ENCODE results near the gene SRRM4.
"Not testable (repeated sequence)": the region's sequence is repeated elsewhere in the genome, so short reads cannot be mapped to it uniquely, and the experiment has no call there.

SRRM4 gene

GRCh38 chr12:119088685-119089379 is 107.5 kb downstream of the SRRM4 start:
- H3K27me3 ChIP-seq (replicated peaks; ENCODE audit: control insufficient read depth, insufficient read depth, low read length, poor library complexity, severe bottlenecking), result no peaks in the 10 kb centered on the region
- H3K4me1 ChIP-seq (ENCODE audit: control insufficient read depth, insufficient read depth, low read length, poor library complexity, severe bottlenecking), result no peaks in the 10 kb centered on the region
- H3K4me3 ChIP-seq (ENCODE audit: insufficient read depth, low read depth, low read length, poor library complexity, severe bottlenecking), result no peak overlapping the region
- no peak for DNase-seq
- H3K27ac ChIP-seq (ENCODE audit: insufficient read depth, low read length, poor library complexity, severe bottlenecking), result no peak overlapping the region
- H3K36me3 ChIP-seq (ENCODE audit: control insufficient read depth, insufficient read depth, low read length), result no peaks in the 10 kb centered on the region
- no peaks in the 10 kb centered on the region for H3K9me3 ChIP-seq (ENCODE audit: control insufficient read depth, low read length)

GRCh38 chr12:119089380-119090013 is 108.2 kb downstream of the SRRM4 start:
- Histone ChIP-seq H3K27ac (ENCODE audit: insufficient read depth, low read length, poor library complexity, severe bottlenecking) (no peak overlapping the region), H3K4me3 (ENCODE audit: insufficient read depth, low read depth, low read length, poor library complexity, severe bottlenecking) (no peak overlapping the region), H3K4me1 (ENCODE audit: control insufficient read depth, insufficient read depth, low read length, poor library complexity, severe bottlenecking) (no peaks in the 10 kb centered on the region), H3K27me3 (replicated peaks; ENCODE audit: control insufficient read depth, insufficient read depth, low read length, poor library complexity, severe bottlenecking) (no peaks in the 10 kb centered on the region), H3K9me3 (ENCODE audit: control insufficient read depth, low read length) (no peaks in the 10 kb centered on the region), H3K36me3 (ENCODE audit: control insufficient read depth, insufficient read depth, low read length) (no peaks in the 10 kb centered on the region)
- no peak for DNase-seq

GRCh38 chr12:119090276-119090675 is 108.9 kb downstream of the SRRM4 start:
- no peaks in the 10 kb centered on the region for H3K9me3 ChIP-seq (ENCODE audit: control insufficient read depth, low read length)
- H3K4me3 ChIP-seq (ENCODE audit: insufficient read depth, low read depth, low read length, poor library complexity, severe bottlenecking), result no peak overlapping the region
- DNase-seq, result no peak
- H3K4me1 ChIP-seq (ENCODE audit: control insufficient read depth, insufficient read depth, low read length, poor library complexity, severe bottlenecking), result no peaks in the 10 kb centered on the region
- no peaks in the 10 kb centered on the region for H3K27me3 ChIP-seq (replicated peaks; ENCODE audit: control insufficient read depth, insufficient read depth, low read length, poor library complexity, severe bottlenecking)
- no peaks in the 10 kb centered on the region for H3K36me3 ChIP-seq (ENCODE audit: control insufficient read depth, insufficient read depth, low read length)
- H3K27ac ChIP-seq (ENCODE audit: insufficient read depth, low read length, poor library complexity, severe bottlenecking), result no peak overlapping the region

- Histone ChIP-seq H3K27me3 (replicated peaks; ENCODE audit: control insufficient read depth, insufficient read depth, low read length, poor library complexity, severe bottlenecking) (no peaks in the 10 kb centered on the region), H3K4me1 (ENCODE audit: control insufficient read depth, insufficient read depth, low read length, poor library complexity, severe bottlenecking) (no peaks in the 10 kb centered on the region), H3K4me3 (ENCODE audit: insufficient read depth, low read depth, low read length, poor library complexity, severe bottlenecking) (no peak overlapping the region), H3K27ac (ENCODE audit: insufficient read depth, low read length, poor library complexity, severe bottlenecking) (no peak overlapping the region), H3K9me3 (ENCODE audit: control insufficient read depth, low read length) (no peaks in the 10 kb centered on the region), H3K36me3 (ENCODE audit: control insufficient read depth, insufficient read depth, low read length) (no peaks in the 10 kb centered on the region)
- DNase-seq, result no peak
Observed at GRCh38 chr12:119090865-119091264, 109.5 kb downstream of the SRRM4 start.

GRCh38 chr12:119096429-119097202 is 115.3 kb downstream of the SRRM4 start:
- no peak overlapping the region for H3K4me3 ChIP-seq (ENCODE audit: insufficient read depth, low read depth, low read length, poor library complexity, severe bottlenecking)
- no peak overlapping the region for H3K27ac ChIP-seq (ENCODE audit: insufficient read depth, low read length, poor library complexity, severe bottlenecking)
- no peaks in the 10 kb centered on the region for H3K27me3 ChIP-seq (replicated peaks; ENCODE audit: control insufficient read depth, insufficient read depth, low read length, poor library complexity, severe bottlenecking)
- DNase-seq, result no peak
- H3K9me3 ChIP-seq (ENCODE audit: control insufficient read depth, low read length), result no peaks in the 10 kb centered on the region
- H3K4me1 ChIP-seq (ENCODE audit: control insufficient read depth, insufficient read depth, low read length, poor library complexity, severe bottlenecking), result no peaks in the 10 kb centered on the region
- H3K36me3 ChIP-seq (ENCODE audit: control insufficient read depth, insufficient read depth, low read length), result no peaks in the 10 kb centered on the region

- DNase-seq, result no peak
- no peaks in the 10 kb centered on the region for H3K27me3 ChIP-seq (replicated peaks; ENCODE audit: control insufficient read depth, insufficient read depth, low read length, poor library complexity, severe bottlenecking)
- H3K4me3 ChIP-seq (ENCODE audit: insufficient read depth, low read depth, low read length, poor library complexity, severe bottlenecking), result no peak overlapping the region
- no peaks in the 10 kb centered on the region for H3K9me3 ChIP-seq (ENCODE audit: control insufficient read depth, low read length)
- no peak overlapping the region for H3K27ac ChIP-seq (ENCODE audit: insufficient read depth, low read length, poor library complexity, severe bottlenecking)
- no peaks in the 10 kb centered on the region for H3K4me1 ChIP-seq (ENCODE audit: control insufficient read depth, insufficient read depth, low read length, poor library complexity, severe bottlenecking)
- H3K36me3 ChIP-seq (ENCODE audit: control insufficient read depth, insufficient read depth, low read length), result no peaks in the 10 kb centered on the region
Observed at GRCh38 chr12:119100933-119101332, 119.6 kb downstream of the SRRM4 start.

GRCh38 chr12:119102274-119102673 is 120.9 kb downstream of the SRRM4 start:
- Histone ChIP-seq H3K27me3 (replicated peaks; ENCODE audit: control insufficient read depth, insufficient read depth, low read length, poor library complexity, severe bottlenecking) (no peaks in the 10 kb centered on the region), H3K27ac (ENCODE audit: insufficient read depth, low read length, poor library complexity, severe bottlenecking) (no peak overlapping the region), H3K36me3 (ENCODE audit: control insufficient read depth, insufficient read depth, low read length) (no peaks in the 10 kb centered on the region), H3K9me3 (ENCODE audit: control insufficient read depth, low read length) (no peaks in the 10 kb centered on the region), H3K4me3 (ENCODE audit: insufficient read depth, low read depth, low read length, poor library complexity, severe bottlenecking) (no peak overlapping the region), H3K4me1 (ENCODE audit: control insufficient read depth, insufficient read depth, low read length, poor library complexity, severe bottlenecking) (no peaks in the 10 kb centered on the region)
- no peak for DNase-seq

- no peak for DNase-seq
Observed at GRCh38 chr12:119102714-119103113, 121.4 kb downstream of the SRRM4 start.

GRCh38 chr12:119104969-119105368 is 123.6 kb downstream of the SRRM4 start:
- H3K27me3 ChIP-seq (replicated peaks; ENCODE audit: control insufficient read depth, insufficient read depth, low read length, poor library complexity, severe bottlenecking); H3K4me3 ChIP-seq (ENCODE audit: insufficient read depth, low read depth, low read length, poor library complexity, severe bottlenecking); H3K27ac ChIP-seq (ENCODE audit: insufficient read depth, low read length, poor library complexity, severe bottlenecking); H3K9me3 ChIP-seq (ENCODE audit: control insufficient read depth, low read length); H3K4me1 ChIP-seq (ENCODE audit: control insufficient read depth, insufficient read depth, low read length, poor library complexity, severe bottlenecking); DNase-seq; H3K36me3 ChIP-seq (ENCODE audit: control insufficient read depth, insufficient read depth, low read length): not testable (repeated sequence)

More at GRCh38 chr12:119102714-119103113, 121.4 kb downstream of the SRRM4 start:
- H3K27ac ChIP-seq (ENCODE audit: insufficient read depth, low read length, poor library complexity, severe bottlenecking), result no peak overlapping the region
- H3K36me3 ChIP-seq (ENCODE audit: control insufficient read depth, insufficient read depth, low read length), result no peaks in the 10 kb centered on the region
- no peaks in the 10 kb centered on the region for H3K4me1 ChIP-seq (ENCODE audit: control insufficient read depth, insufficient read depth, low read length, poor library complexity, severe bottlenecking)
- no peaks in the 10 kb centered on the region for H3K27me3 ChIP-seq (replicated peaks; ENCODE audit: control insufficient read depth, insufficient read depth, low read length, poor library complexity, severe bottlenecking)
- H3K4me3 ChIP-seq (ENCODE audit: insufficient read depth, low read depth, low read length, poor library complexity, severe bottlenecking), result no peak overlapping the region
- H3K9me3 ChIP-seq (ENCODE audit: control insufficient read depth, low read length), result no peaks in the 10 kb centered on the region

GRCh38 chr12:119113496-119113986 is 132.2 kb downstream of the SRRM4 start:
- no peaks in the 10 kb centered on the region for H3K4me1 ChIP-seq (ENCODE audit: control insufficient read depth, insufficient read depth, low read length, poor library complexity, severe bottlenecking)
- no peaks in the 10 kb centered on the region for H3K36me3 ChIP-seq (ENCODE audit: control insufficient read depth, insufficient read depth, low read length)
- H3K27ac ChIP-seq (ENCODE audit: insufficient read depth, low read length, poor library complexity, severe bottlenecking), result no peak overlapping the region
- no peaks in the 10 kb centered on the region for H3K27me3 ChIP-seq (replicated peaks; ENCODE audit: control insufficient read depth, insufficient read depth, low read length, poor library complexity, severe bottlenecking)
- no peak overlapping the region for H3K4me3 ChIP-seq (ENCODE audit: insufficient read depth, low read depth, low read length, poor library complexity, severe bottlenecking)
- DNase-seq, result no peak
- H3K9me3 ChIP-seq (ENCODE audit: control insufficient read depth, low read length), result no peaks in the 10 kb centered on the region

Measured in effector memory CD4-positive, alpha-beta T cell (primary cell).